IMR-90 (cell line): ENCODE results near the gene TRIM46. TPM values are rescaled to one million over a fixed set of nuclear protein-coding genes. Genes with fewer than 3 reads are reported as not detected.

ENCODE experiments used
- ATAC-seq: fragments of 200-7000 bp; cut with Tn5 transposase; 2 replicates; pipeline ENCODE4 v1.9.1; 2020; ENCODE audit warnings: low read depth, mild to moderate bottlenecking, moderate library complexity
- BruUV-seq: library from RNA; stranded (reverse); fragments of 400-500 nt; replicated peaks from 2 replicates; lab custom pipeline; 2021; lab: Mats Ljungman, UMichigan
- CTCF ChIA-PET: fragments of 300-600 bp; formaldehyde crosslinking; extraction: SDS; loops from one replicate; lab custom pipeline; 2021; ENCODE audit warnings: antibody characterized with exemption; lab: Yijun Ruan, JAX
- POLR2A ChIA-PET: fragments of 300-600 bp; sonication (Branson Sonifier 250); formaldehyde crosslinking; loops from one replicate; lab custom pipeline; 2022; ENCODE audit warnings: antibody characterized with exemption; ENCODE audit not compliant: unreplicated experiment; lab: Charles Lee
- DNase-seq: peaks from one replicate; pipeline ENCODE4 v3.0.0; 2013
- H2AFZ ChIP-seq: replicated peaks from 2 replicates; pipeline ENCODE3; 2013; ENCODE audit warnings: low read length, mild to moderate bottlenecking; ENCODE audit not compliant: poor library complexity
- H2AK5ac ChIP-seq: 2 replicates; pipeline ENCODE4 v1.6.1; 2013; ENCODE audit warnings: low read depth, low read length, inconsistent platforms
- H2AK9ac ChIP-seq: replicated peaks from 2 replicates; pipeline ENCODE3; 2013; ENCODE audit warnings: mild to moderate bottlenecking, low read depth, low read length, moderate library complexity; ENCODE audit not compliant: poor library complexity
- H2BK120ac ChIP-seq: 2 replicates; pipeline ENCODE4 v1.6.1; 2013; ENCODE audit warnings: low read depth, low read length, inconsistent platforms
- H2BK15ac ChIP-seq: 3 replicates; pipeline ENCODE4 v1.6.1; 2013; ENCODE audit warnings: low read depth, low read length, inconsistent platforms
- H2BK20ac ChIP-seq: 2 replicates; pipeline ENCODE4 v1.6.1; 2013; ENCODE audit warnings: low read depth, mild to moderate bottlenecking, inconsistent platforms, low read length, moderate library complexity
- H2BK5ac ChIP-seq: 2 replicates; pipeline ENCODE4 v1.6.1; 2013; ENCODE audit warnings: mild to moderate bottlenecking, low read depth, low read length, inconsistent platforms; ENCODE audit not compliant: poor library complexity, severe bottlenecking
- H3K14ac ChIP-seq: replicated peaks from 2 replicates; pipeline ENCODE4 v1.6.1; 2013; ENCODE audit warnings: low read depth, low read length, inconsistent platforms
- H3K18ac ChIP-seq: 2 replicates; pipeline ENCODE4 v1.6.1; 2013; ENCODE audit warnings: low read depth, low read length, control low read depth
- H3K23ac ChIP-seq: 2 replicates; pipeline ENCODE4 v1.6.1; 2013; ENCODE audit warnings: low read depth, low read length, inconsistent platforms
- H3K27ac ChIP-seq: 2 replicates; pipeline ENCODE4 v1.5.1; 2013; ENCODE audit warnings: mild to moderate bottlenecking, control low read depth, low read length; ENCODE audit not compliant: insufficient read depth
- H3K27me3 ChIP-seq: 2 replicates; pipeline ENCODE4 v1.6.1; 2013; ENCODE audit warnings: low read length; ENCODE audit not compliant: control insufficient read depth, insufficient read depth
- H3K36me3 ChIP-seq: 2 replicates; pipeline ENCODE4 v1.6.1; 2013; ENCODE audit warnings: low read length, mixed read lengths; ENCODE audit not compliant: control insufficient read depth, insufficient read depth
- H3K4ac ChIP-seq: 2 replicates; pipeline ENCODE4 v1.6.1; 2013; ENCODE audit warnings: low read depth, low read length, inconsistent platforms
- H3K4me1 ChIP-seq: 2 replicates; pipeline ENCODE4 v1.6.1; 2013; ENCODE audit warnings: low read length, mixed read lengths; ENCODE audit not compliant: control insufficient read depth, insufficient read depth
- H3K4me2 ChIP-seq: 2 replicates; pipeline ENCODE4 v1.6.1; 2013; ENCODE audit warnings: low read depth, mild to moderate bottlenecking, control low read depth, low read length, moderate library complexity
- H3K4me3 ChIP-seq: 2 replicates; pipeline ENCODE4 v1.5.1; 2013; ENCODE audit warnings: low read depth, mild to moderate bottlenecking, control low read depth, low read length, moderate library complexity; ENCODE audit not compliant: insufficient read depth
- H3K56ac ChIP-seq: 2 replicates; pipeline ENCODE4 v1.6.1; 2013; ENCODE audit warnings: low read length, inconsistent platforms; ENCODE audit not compliant: insufficient read depth; ENCODE audit errors: extremely low read depth
- H3K79me1 ChIP-seq, 2 experiments: 2 replicates each; pipeline ENCODE4 v1.6.1; 2013; ENCODE audit warnings: low read length in 2 of 2, inconsistent platforms in 1 of 2, low read depth in 1 of 2
- H3K9ac ChIP-seq: 2 replicates; pipeline ENCODE4 v1.6.1; 2013; ENCODE audit warnings: low read depth, low read length, control low read depth
- H3K9me1 ChIP-seq: 2 replicates; pipeline ENCODE4 v1.6.1; 2013; ENCODE audit warnings: low read length, inconsistent platforms; ENCODE audit not compliant: insufficient read depth
- H3K9me3 ChIP-seq: 2 replicates; pipeline ENCODE4 v1.6.1; 2013; ENCODE audit warnings: low read length; ENCODE audit not compliant: control insufficient read depth, insufficient read depth
- H4K20me1 ChIP-seq: 2 replicates; pipeline ENCODE4 v1.6.1; 2013; ENCODE audit warnings: low read length, inconsistent platforms; ENCODE audit not compliant: insufficient read depth
- H4K5ac ChIP-seq: 2 replicates; pipeline ENCODE4 v1.6.1; 2013; ENCODE audit warnings: mild to moderate bottlenecking, low read depth, low read length, control low read depth
- H4K8ac ChIP-seq, 2 experiments: 2 replicates each; pipeline ENCODE4 v1.6.1; 2013; ENCODE audit warnings: low read depth in 2 of 2, low read length in 2 of 2, control low read depth in 1 of 2, inconsistent platforms in 1 of 2
- H4K91ac ChIP-seq: 2 replicates; pipeline ENCODE4 v1.6.1; 2013; ENCODE audit warnings: low read depth, low read length, inconsistent platforms; ENCODE audit not compliant: insufficient read depth
- BHLHE40 ChIP-seq: fragments of 150-350 bp; IDR thresholded peaks from 2 replicates; pipeline ENCODE4 v1.6.1; 2016; ENCODE audit warnings: mild to moderate bottlenecking, low read depth, low read length
- CHD1 ChIP-seq: IDR thresholded peaks from 2 replicates; pipeline ENCODE4 v1.6.1; 2012; ENCODE audit warnings: low read depth, low read length, improper control_type of control experiment
- MAZ ChIP-seq: IDR thresholded peaks from 2 replicates; pipeline ENCODE4 v1.6.1; 2012; ENCODE audit warnings: low read depth, mild to moderate bottlenecking, low read length, improper control_type of control experiment, moderate library complexity, borderline replicate concordance
- MXI1 ChIP-seq: IDR thresholded peaks from 2 replicates; pipeline ENCODE4 v1.6.1; 2012; ENCODE audit warnings: low read depth, mild to moderate bottlenecking, low read length, moderate library complexity, borderline replicate concordance
- WGBS, 2 experiments: methylation state at CpG; one replicate each; pipeline versions ENCODE4 v1.1.5 to v1.1.7; 2013; ENCODE audit warnings: missing lambda C conversion rate in 2 of 2; ENCODE audit not compliant: insufficient read length in 1 of 2; ENCODE audit errors: extremely low coverage in 2 of 2; 5-methylcytosine and 5-hydroxymethylcytosine counted together
- dilution Hi-C: fragments of 300-500 bp; cut with HindIII; formaldehyde crosslinking; loops from one replicate; pipeline ENCODE4 v1.14.3; 2018; ENCODE audit warnings: low sequenced_read_pairs; ENCODE audit not compliant: unreplicated experiment
- in situ Hi-C: fragments of 300-500 bp; cut with MboI; formaldehyde crosslinking; loops from 3 replicates; pipeline ENCODE4 v1.14.3; 2019; ENCODE audit warnings: low sequenced_read_pairs, inconsistent platforms, mixed read lengths
- intact Hi-C: fragments of 100-400 bp; cut with micrococcal nuclease; formaldehyde crosslinking; loops from 2 replicates; pipeline ENCODE4 v1.10.0; 2022
- polyA plus RNA-seq, 3 experiments: library from polyadenylated mRNA; depleted of rRNA; stranded (reverse); fragments of >200 nt; gene quantifications; 2 replicates each; pipeline ENCODE4 v1.2.3, GENCODE V29; 2012; ENCODE audit warnings: low replicate concordance in 1 of 3
- total RNA-seq: library from RNA; depleted of rRNA; stranded (reverse); fragments of >200 nt; gene quantifications from 2 replicates; pipeline ENCODE4 v1.2.3, GENCODE V29; 2012

Gene TRIM46
- total and polyA plus RNA-seq, 2 of the 4 experiments (the other 2 are of a cell fraction) = 2.3 to 6.2 TPM

GRCh38 chr1:155205035-155205434 lies 31.4 kb downstream of the TRIM46 start:
- in situ Hi-C loops = no loop called here
- DNase-seq (no peak), ATAC-seq (no peak)
- intact Hi-C loops = loop anchor here (10.0 kb wide), 2 partner anchors 120 to 390 kb away; partner anchors contain the start of gene RUSC1
- no peak overlapping the region for H3K23ac ChIP-seq
- H4K8ac ChIP-seq = no peak overlapping the region
- no peak overlapping the region for H3K18ac ChIP-seq
- H3K14ac ChIP-seq = no peak overlapping the region
- H3K9ac ChIP-seq = no peak overlapping the region
- no peak overlapping the region for H2BK120ac ChIP-seq
- H3K9me3 ChIP-seq = no peaks in the 10 kb centered on the region
- no peak overlapping the region for H4K91ac ChIP-seq
- no peak overlapping the region for H4K5ac ChIP-seq
- no peak overlapping the region for H2BK15ac ChIP-seq
- H3K27ac ChIP-seq = no peak overlapping the region
- peaks cover 15% of the 10 kb centered on the region for H3K4me1 ChIP-seq
- H3K56ac ChIP-seq = no peak overlapping the region
- peaks cover 7 to 18% of the 10 kb centered on the region in 2 experiments; a peak in 3 of 4 replicates for H3K79me1 ChIP-seq
- H3K4me2 ChIP-seq = no peak overlapping the region
- no peak overlapping the region for H2AK9ac ChIP-seq
- no peak overlapping the region for H2BK5ac ChIP-seq
- dilution Hi-C loops = no loop called here
- H3K4me3 ChIP-seq = no peak overlapping the region
- ChIA-PET CTCF (no interaction called here), POLR2A (no interaction called here)
- TF ChIP-seq CHD1 (no peak), BHLHE40 (no peak), MXI1 (no peak), MAZ (no peak)
- no CpG with 5 or more reads among the region's 14 CpGs for WGBS, 2 experiments
- BruUV-seq = no TSS peak
- no peak overlapping the region for H3K4ac ChIP-seq
- no peak overlapping the region for H2AFZ ChIP-seq
- no peaks in the 10 kb centered on the region for H3K9me1 ChIP-seq
- no peak overlapping the region for H2BK20ac ChIP-seq
- peaks cover 10% of the 10 kb centered on the region; the same call in 1 of the 2 replicates for H3K36me3 ChIP-seq
- no peaks in the 10 kb centered on the region for H3K27me3 ChIP-seq
- no peak overlapping the region for H2AK5ac ChIP-seq
- H4K20me1 ChIP-seq = no peaks in the 10 kb centered on the region
